ENCODE data around the gene DUSP7. TPM values are rescaled to one million over a fixed set of nuclear protein-coding genes. Genes with fewer than 3 reads are reported as not detected.

DUSP7 gene
- total RNA-seq, 1 experiment from 2014 or later: 18.8 TPM

- ATAC-seq: peak; percentile 77
- Mint-ChIP-seq H3K4me1 (peaks cover 30% of the 10 kb centered on the region), H3K36me3 (peaks cover 6% of the 10 kb centered on the region; the same call in 1 of the 2 replicates), H3K9me3 (no peaks in the 10 kb centered on the region), H3K27ac (peak overlapping the region; percentile 94), H3K4me3 (peak overlapping the region; percentile 83), H3K27me3 (ENCODE audit: low read depth) (peaks cover 21% of the 10 kb centered on the region)
- CTCF ChIA-PET: interaction anchor here (0.8 to 8.3 kb wide), 30 partner anchors 9 to 332 kb away, joined by 3 to 382 read pairs (median 6); partner anchors contain the start of genes ABHD14B, ACY1, POC1A and RRP9
- peak; percentile 99 for DNase-seq (ENCODE audit: low spot score)
- POLR2A ChIA-PET: interaction anchor here (0.7 to 2.3 kb wide), 11 partner anchors 9 to 306 kb away, joined by 3 to 10 read pairs (median 4); partner anchors contain the start of gene POC1A
- peak; percentile 94 for TF ChIP-seq PRDM15 (CRISPR knock-in tag; IDR thresholded peaks at IDR 0.05)
- no peak for TF ChIP-seq NR2C2 (CRISPR knock-in tag; IDR thresholded peaks at IDR 0.05)
- TF ChIP-seq, protein P1, sequence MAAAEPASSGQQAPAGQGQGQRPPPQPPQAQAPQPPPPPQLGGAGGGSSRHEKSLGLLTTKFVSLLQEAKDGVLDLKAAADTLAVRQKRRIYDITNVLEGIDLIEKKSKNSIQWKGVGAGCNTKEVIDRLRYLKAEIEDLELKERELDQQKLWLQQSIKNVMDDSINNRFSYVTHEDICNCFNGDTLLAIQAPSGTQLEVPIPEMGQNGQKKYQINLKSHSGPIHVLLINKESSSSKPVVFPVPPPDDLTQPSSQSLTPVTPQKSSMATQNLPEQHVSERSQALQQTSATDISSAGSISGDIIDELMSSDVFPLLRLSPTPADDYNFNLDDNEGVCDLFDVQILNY (CRISPR knock-in tag; IDR thresholded peaks at IDR 0.05): no peak; the same call in 1 of the 2 replicates
- no peak for TF ChIP-seq ELF4 (CRISPR knock-in tag; IDR thresholded peaks at IDR 0.05; ENCODE audit: low read depth)
- TF ChIP-seq, protein P2, sequence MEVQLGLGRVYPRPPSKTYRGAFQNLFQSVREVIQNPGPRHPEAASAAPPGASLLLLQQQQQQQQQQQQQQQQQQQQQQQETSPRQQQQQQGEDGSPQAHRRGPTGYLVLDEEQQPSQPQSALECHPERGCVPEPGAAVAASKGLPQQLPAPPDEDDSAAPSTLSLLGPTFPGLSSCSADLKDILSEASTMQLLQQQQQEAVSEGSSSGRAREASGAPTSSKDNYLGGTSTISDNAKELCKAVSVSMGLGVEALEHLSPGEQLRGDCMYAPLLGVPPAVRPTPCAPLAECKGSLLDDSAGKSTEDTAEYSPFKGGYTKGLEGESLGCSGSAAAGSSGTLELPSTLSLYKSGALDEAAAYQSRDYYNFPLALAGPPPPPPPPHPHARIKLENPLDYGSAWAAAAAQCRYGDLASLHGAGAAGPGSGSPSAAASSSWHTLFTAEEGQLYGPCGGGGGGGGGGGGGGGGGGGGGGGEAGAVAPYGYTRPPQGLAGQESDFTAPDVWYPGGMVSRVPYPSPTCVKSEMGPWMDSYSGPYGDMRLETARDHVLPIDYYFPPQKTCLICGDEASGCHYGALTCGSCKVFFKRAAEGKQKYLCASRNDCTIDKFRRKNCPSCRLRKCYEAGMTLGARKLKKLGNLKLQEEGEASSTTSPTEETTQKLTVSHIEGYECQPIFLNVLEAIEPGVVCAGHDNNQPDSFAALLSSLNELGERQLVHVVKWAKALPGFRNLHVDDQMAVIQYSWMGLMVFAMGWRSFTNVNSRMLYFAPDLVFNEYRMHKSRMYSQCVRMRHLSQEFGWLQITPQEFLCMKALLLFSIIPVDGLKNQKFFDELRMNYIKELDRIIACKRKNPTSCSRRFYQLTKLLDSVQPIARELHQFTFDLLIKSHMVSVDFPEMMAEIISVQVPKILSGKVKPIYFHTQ (CRISPR knock-in tag; IDR thresholded peaks at IDR 0.05): no peak
- no peak for TF ChIP-seq ZNF263 (CRISPR knock-in tag; IDR thresholded peaks at IDR 0.05; ENCODE audit: low read depth)
- TF ChIP-seq FOXP1 (CRISPR knock-in tag; IDR thresholded peaks at IDR 0.05; ENCODE audit: borderline replicate concordance): 0 out of 2 replicates have a peak, but pooled peaks have one; percentile 12
- TF ChIP-seq EMX1 (CRISPR knock-in tag; IDR thresholded peaks at IDR 0.05): no peak
- no peak for TF ChIP-seq ZNF671 (CRISPR knock-in tag; IDR thresholded peaks at IDR 0.05)
- TF ChIP-seq FOXP4 (CRISPR knock-in tag; IDR thresholded peaks at IDR 0.05): no peak
- TF ChIP-seq TEAD1 (CRISPR knock-in tag; IDR thresholded peaks at IDR 0.05): 0 out of 2 replicates have a peak, but pooled peaks have one; percentile 33
- TF ChIP-seq, protein P3, sequence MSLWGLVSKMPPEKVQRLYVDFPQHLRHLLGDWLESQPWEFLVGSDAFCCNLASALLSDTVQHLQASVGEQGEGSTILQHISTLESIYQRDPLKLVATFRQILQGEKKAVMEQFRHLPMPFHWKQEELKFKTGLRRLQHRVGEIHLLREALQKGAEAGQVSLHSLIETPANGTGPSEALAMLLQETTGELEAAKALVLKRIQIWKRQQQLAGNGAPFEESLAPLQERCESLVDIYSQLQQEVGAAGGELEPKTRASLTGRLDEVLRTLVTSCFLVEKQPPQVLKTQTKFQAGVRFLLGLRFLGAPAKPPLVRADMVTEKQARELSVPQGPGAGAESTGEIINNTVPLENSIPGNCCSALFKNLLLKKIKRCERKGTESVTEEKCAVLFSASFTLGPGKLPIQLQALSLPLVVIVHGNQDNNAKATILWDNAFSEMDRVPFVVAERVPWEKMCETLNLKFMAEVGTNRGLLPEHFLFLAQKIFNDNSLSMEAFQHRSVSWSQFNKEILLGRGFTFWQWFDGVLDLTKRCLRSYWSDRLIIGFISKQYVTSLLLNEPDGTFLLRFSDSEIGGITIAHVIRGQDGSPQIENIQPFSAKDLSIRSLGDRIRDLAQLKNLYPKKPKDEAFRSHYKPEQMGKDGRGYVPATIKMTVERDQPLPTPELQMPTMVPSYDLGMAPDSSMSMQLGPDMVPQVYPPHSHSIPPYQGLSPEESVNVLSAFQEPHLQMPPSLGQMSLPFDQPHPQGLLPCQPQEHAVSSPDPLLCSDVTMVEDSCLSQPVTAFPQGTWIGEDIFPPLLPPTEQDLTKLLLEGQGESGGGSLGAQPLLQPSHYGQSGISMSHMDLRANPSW (CRISPR knock-in tag; conservative IDR thresholded peaks at IDR 0.05; ENCODE audit: low read depth): no peak
- TF ChIP-seq ZMAT4 (CRISPR knock-in tag; IDR thresholded peaks at IDR 0.05): no peak
- TF ChIP-seq ARID4B (CRISPR knock-in tag; IDR thresholded peaks at IDR 0.05; ENCODE audit: borderline replicate concordance): no peak
- TF ChIP-seq MLX (CRISPR knock-in tag; IDR thresholded peaks at IDR 0.05): no peak
These were observed 819 bp upstream of the DUSP7 start for GRCh38 chr3:52056968-52057811.

All from WTC11 (cell line).